A673 (cell line): ENCODE results near the gene PRR11. TPM values are rescaled to one million over a fixed set of nuclear protein-coding genes. Genes with fewer than 3 reads are reported as not detected.

Experiments used
- BruUV-seq: library from RNA; stranded (reverse); fragments of 400-500 nt; replicated peaks from 2 replicates; lab custom pipeline; 2021; lab: Mats Ljungman, UMichigan
- CTCF ChIA-PET: fragments of 300-600 bp; sonication (Branson Sonifier 250); formaldehyde crosslinking; loops from one replicate; lab custom pipeline; 2022; ENCODE audit warnings: antibody characterized with exemption; lab: Charles Lee
- POLR2A ChIA-PET: fragments of 300-600 bp; sonication (Branson Sonifier 250); formaldehyde crosslinking; loops from one replicate; lab custom pipeline; 2022; ENCODE audit warnings: antibody characterized with exemption; ENCODE audit not compliant: low non-redundant PET; lab: Charles Lee
- DNase-seq: peaks from one replicate; pipeline ENCODE4 v3.0.0-alpha.2; 2015; ENCODE audit warnings: low spot score
- H3K27ac ChIP-seq: fragments of 200-600 bp; sonication (generic); 2 replicates; pipeline ENCODE4 v1.5.1; 2016; ENCODE audit warnings: mixed run types, low read depth, mild to moderate bottlenecking, mixed read lengths, antibody characterized with exemption, low read length; ENCODE audit not compliant: poor library complexity, severe bottlenecking
- H3K27me3 ChIP-seq: fragments of 200-600 bp; sonication (generic); replicated peaks from 2 replicates; pipeline ENCODE4 v1.6.1; 2017; ENCODE audit warnings: mixed run types, low read depth, mild to moderate bottlenecking, mixed read lengths, antibody characterized with exemption, low read length; ENCODE audit not compliant: insufficient read depth, poor library complexity
- H3K36me3 ChIP-seq: fragments of 200-600 bp; sonication (generic); 2 replicates; pipeline ENCODE4 v1.6.1; 2016; ENCODE audit warnings: mixed run types, mild to moderate bottlenecking, mixed read lengths, antibody characterized with exemption, low read length; ENCODE audit not compliant: insufficient read depth, poor library complexity, severe bottlenecking
- H3K4me1 ChIP-seq: fragments of 200-600 bp; sonication (generic); 2 replicates; pipeline ENCODE4 v1.6.1; 2017; ENCODE audit warnings: mixed run types, mild to moderate bottlenecking, mixed read lengths, antibody characterized with exemption, low read length; ENCODE audit not compliant: insufficient read depth, poor library complexity, severe bottlenecking
- H3K4me3 ChIP-seq: fragments of 200-600 bp; sonication (generic); 2 replicates; pipeline ENCODE4 v1.5.1; 2016; ENCODE audit warnings: low read depth, mixed run types, mild to moderate bottlenecking, mixed read lengths, low read length; ENCODE audit not compliant: poor library complexity, severe bottlenecking
- H3K9me3 ChIP-seq: fragments of 200-600 bp; sonication (generic); 2 replicates; pipeline ENCODE4 v1.6.1; 2016; ENCODE audit warnings: mixed run types, low read depth, mild to moderate bottlenecking, mixed read lengths, antibody characterized with exemption, low read length; ENCODE audit not compliant: poor library complexity, severe bottlenecking
- CTCF ChIP-seq: fragments of 300-800, 200-600 bp; sonication (generic); conservative IDR thresholded peaks from 2 replicates; pipeline ENCODE4 v1.5.1; 2017; ENCODE audit warnings: low read depth, mild to moderate bottlenecking, antibody characterized with exemption, low read length, moderate library complexity, mixed read lengths
- EZH2 ChIP-seq: fragments of 200-600 bp; sonication (generic); IDR thresholded peaks from 2 replicates; pipeline ENCODE4 v1.6.1; 2017; ENCODE audit warnings: borderline replicate concordance, low read depth, mild to moderate bottlenecking, mixed read lengths, antibody characterized with exemption, low read length; ENCODE audit not compliant: poor library complexity, severe bottlenecking
- intact Hi-C: fragments of 100-400 bp; cut with micrococcal nuclease; formaldehyde crosslinking; loops from one replicate; pipeline ENCODE4 v1.10.0; 2022; ENCODE audit not compliant: unreplicated experiment
- total RNA-seq: library from RNA; stranded (reverse); gene quantifications from 2 replicates; pipeline ENCODE4 v1.2.3, GENCODE V29; 2021

The PRR11 gene
- total RNA-seq, 1 experiment from 2014 or later, result 123 TPM

GRCh38 chr17:59230764-59231163 lies 75.2 kb downstream of the PRR11 start:
- DNase-seq, result no peak
- Histone ChIP-seq H3K9me3 (no peaks in the 10 kb centered on the region), H3K27ac (no peak overlapping the region), H3K27me3 (no peaks in the 10 kb centered on the region), H3K4me1 (no peaks in the 10 kb centered on the region), H3K4me3 (no peak overlapping the region), H3K36me3 (no peaks in the 10 kb centered on the region)
- intact Hi-C loops, result no loop called here
- POLR2A ChIA-PET, result no interaction called here
- CTCF ChIA-PET, result no interaction called here
- TF ChIP-seq CTCF, result no peak
- TF ChIP-seq EZH2, result no peak
- BruUV-seq, result no TSS peak

GRCh38 chr17:59234631-59235030 lies 79.1 kb downstream of the PRR11 start:
- no peaks in the 10 kb centered on the region for H3K36me3 ChIP-seq
- intact Hi-C loops, result no loop called here
- no peaks in the 10 kb centered on the region for H3K27me3 ChIP-seq
- TF ChIP-seq CTCF, result no peak
- no peak for TF ChIP-seq EZH2
- no peaks in the 10 kb centered on the region for H3K9me3 ChIP-seq
- POLR2A ChIA-PET, result no interaction called here
- H3K4me1 ChIP-seq, result no peaks in the 10 kb centered on the region
- CTCF ChIA-PET, result no interaction called here
- no peak overlapping the region for H3K27ac ChIP-seq
- no peak for DNase-seq
- BruUV-seq, result no TSS peak
- H3K4me3 ChIP-seq, result no peak overlapping the region

- no peak for DNase-seq
- CTCF ChIA-PET, result no interaction called here
- Histone ChIP-seq H3K36me3 (no peaks in the 10 kb centered on the region), H3K9me3 (no peaks in the 10 kb centered on the region), H3K4me1 (no peaks in the 10 kb centered on the region), H3K27me3 (no peaks in the 10 kb centered on the region), H3K4me3 (no peak overlapping the region), H3K27ac (no peak overlapping the region)
- TF ChIP-seq EZH2 (no peak), CTCF (no peak)
- intact Hi-C loops, result no loop called here
- no TSS peak for BruUV-seq
- POLR2A ChIA-PET, result no interaction called here
Observed at GRCh38 chr17:59238906-59239305, 83.4 kb downstream of the PRR11 start.
